Brain pericyte (primary cell): Measurements from ENCODE around the gene ACTL7B.
"Not testable (repeated sequence)": the region's sequence is repeated elsewhere in the genome, so short reads cannot be mapped to it uniquely, and the experiment has no call there.

Experiments used
- DNase-seq: peaks from one replicate; pipeline ENCODE4 v3.0.0-alpha.2; 2012; ENCODE audit warnings: low read depth, low spot score

The ACTL7B gene

GRCh38 chr9:108844856-108845255 lies 10.9 kb downstream of the ACTL7B start:
- no peak for DNase-seq

GRCh38 chr9:108844391-108844790 lies 11.4 kb downstream of the ACTL7B start:
- no peak for DNase-seq

GRCh38 chr9:108842610-108843295 lies 13.0 kb downstream of the ACTL7B start:
- DNase-seq, result no peak

GRCh38 chr9:108839561-108839960 lies 16.2 kb downstream of the ACTL7B start:
- not testable (repeated sequence) for DNase-seq

GRCh38 chr9:108838017-108838416 lies 17.8 kb downstream of the ACTL7B start:
- no peak for DNase-seq

GRCh38 chr9:108837530-108837929 lies 18.3 kb downstream of the ACTL7B start:
- no peak for DNase-seq

GRCh38 chr9:108836781-108837180 lies 19.0 kb downstream of the ACTL7B start:
- no peak for DNase-seq

- no peak for DNase-seq
Measured at GRCh38 chr9:108836319-108836718, 19.5 kb downstream of the ACTL7B start.

- DNase-seq, result no peak
Measured at GRCh38 chr9:108835831-108836230, 20.0 kb downstream of the ACTL7B start.

GRCh38 chr9:108834959-108835665 lies 20.7 kb downstream of the ACTL7B start:
- DNase-seq, result no peak

GRCh38 chr9:108832179-108832500 lies 23.6 kb downstream of the ACTL7B start:
- no peak for DNase-seq

GRCh38 chr9:108831496-108832178 lies 24.1 kb downstream of the ACTL7B start:
- no peak for DNase-seq

GRCh38 chr9:108830272-108830671 lies 25.5 kb downstream of the ACTL7B start:
- DNase-seq, result no peak

GRCh38 chr9:108823829-108824228 lies 32.0 kb downstream of the ACTL7B start:
- no peak for DNase-seq

- no peak for DNase-seq
Measured at GRCh38 chr9:108816037-108816436, 39.7 kb downstream of the ACTL7B start.

GRCh38 chr9:108815156-108815555 lies 40.6 kb downstream of the ACTL7B start:
- DNase-seq, result no peak

- no peak for DNase-seq
Measured at GRCh38 chr9:108813951-108814601, 41.7 kb downstream of the ACTL7B start.

- no peak for DNase-seq
Measured at GRCh38 chr9:108812396-108813025, 43.3 kb downstream of the ACTL7B start.

GRCh38 chr9:108811944-108812343 lies 43.8 kb downstream of the ACTL7B start:
- DNase-seq, result no peak

- DNase-seq, result no peak
Measured at GRCh38 chr9:108809269-108809668, 46.5 kb downstream of the ACTL7B start.
